Caco-2 (cell line): ENCODE data around the gene TUBB2B. TPM values are rescaled to one million over a fixed set of nuclear protein-coding genes. Genes with fewer than 3 reads are reported as not detected.
"Not testable (repeated sequence)": the region's sequence is repeated elsewhere in the genome, so short reads cannot be mapped to it uniquely, and the experiment has no call there.

Experiments
- BruUV-seq: library from RNA; stranded (reverse); fragments of 400-500 nt; replicated peaks from 2 replicates; lab custom pipeline; 2021; lab: Mats Ljungman, UMichigan
- CTCF ChIA-PET: fragments of 300-600 bp; sonication (Branson Sonifier 250); formaldehyde crosslinking; loops from one replicate; lab custom pipeline; 2022; ENCODE audit warnings: antibody characterized with exemption; lab: Charles Lee
- POLR2A ChIA-PET: fragments of 300-600 bp; sonication (Branson Sonifier 250); formaldehyde crosslinking; loops from one replicate; lab custom pipeline; 2022; ENCODE audit warnings: antibody characterized with exemption; lab: Charles Lee
- DNase-seq, 2 experiments: peaks; one replicate each; pipeline versions ENCODE4 v3.0.0 to v3.0.0-alpha.2; 2020 to 2022
- H3K27me3 ChIP-seq: replicated peaks from 2 replicates; pipeline ENCODE4 v1.6.0; 2011; ENCODE audit warnings: low read length; ENCODE audit not compliant: control insufficient read depth, insufficient read depth
- H3K36me3 ChIP-seq: 2 replicates; pipeline ENCODE4 v1.5.1; 2011; ENCODE audit warnings: low read length; ENCODE audit not compliant: control insufficient read depth, insufficient read depth
- H3K4me1 ChIP-seq: fragments of 250-450 bp; sonication (Bioruptor Pico); 2 replicates; pipeline ENCODE4 v1.5.1; 2020; ENCODE audit warnings: mild to moderate bottlenecking
- H3K4me3 ChIP-seq: 2 replicates; pipeline ENCODE4 v1.5.1; 2011; ENCODE audit warnings: low read depth, mild to moderate bottlenecking, control low read depth, low read length
- H3K9me3 ChIP-seq: fragments of 250-450 bp; sonication (Bioruptor Pico); 2 replicates; pipeline ENCODE4 v1.5.1; 2020; ENCODE audit warnings: mild to moderate bottlenecking, moderate library complexity
- H3K27ac Mint-ChIP-seq: one replicate; pipeline ENCODE4 v1.8.0; 2022; ENCODE audit warnings: mixed read lengths; ENCODE audit not compliant: unreplicated experiment
- H3K27me3 Mint-ChIP-seq: one replicate; pipeline ENCODE4 v1.8.0; 2022; ENCODE audit warnings: mixed read lengths; ENCODE audit not compliant: insufficient read depth, unreplicated experiment
- H3K36me3 Mint-ChIP-seq: one replicate; pipeline ENCODE4 v1.8.0; 2022; ENCODE audit warnings: mild to moderate bottlenecking, mixed read lengths; ENCODE audit not compliant: insufficient read depth, unreplicated experiment
- H3K4me1 Mint-ChIP-seq: one replicate; pipeline ENCODE4 v1.8.0; 2022; ENCODE audit warnings: low read depth, mixed read lengths; ENCODE audit not compliant: unreplicated experiment
- H3K4me3 Mint-ChIP-seq: one replicate; pipeline ENCODE4 v1.8.0; 2022; ENCODE audit warnings: mild to moderate bottlenecking, moderate library complexity, mixed read lengths; ENCODE audit not compliant: unreplicated experiment
- H3K9me3 Mint-ChIP-seq: one replicate; pipeline ENCODE4 v1.8.0; 2022; ENCODE audit warnings: mixed read lengths; ENCODE audit not compliant: unreplicated experiment
- intact Hi-C: fragments of 100-400 bp; cut with micrococcal nuclease; formaldehyde crosslinking; loops from one replicate; pipeline ENCODE4 v1.10.0; 2022; ENCODE audit not compliant: unreplicated experiment
- total RNA-seq: library from RNA; stranded (reverse); gene quantifications from 2 replicates; pipeline ENCODE4 v1.2.3, GENCODE V29; 2022
- TF ChIP-seq, protein P1 (sequence below), 2 experiments: fragments of 200-600 bp in 1 of 2; IDR thresholded peaks; 1 replicate in 1 of 2; 2 replicates in 1 of 2; pipeline versions ENCODE4 v1.5.1 to v1.8.0; 2011 to 2022; ENCODE audit warnings: antibody characterized with exemption in 1 of 2, control low read depth in 1 of 2, inconsistent platforms in 1 of 2, low read depth in 1 of 2, low read length in 1 of 2, mild to moderate bottlenecking in 1 of 2, moderate library complexity in 1 of 2; ENCODE audit not compliant: insufficient read depth in 1 of 2, severe bottlenecking in 1 of 2, unreplicated experiment in 1 of 2

Gene TUBB2B
- total RNA-seq, 1 experiment from 2014 or later = 150 TPM

- H3K9me3 Mint-ChIP-seq = no peaks in the 10 kb centered on the region
- no peak for DNase-seq
- TF ChIP-seq, protein P1, sequence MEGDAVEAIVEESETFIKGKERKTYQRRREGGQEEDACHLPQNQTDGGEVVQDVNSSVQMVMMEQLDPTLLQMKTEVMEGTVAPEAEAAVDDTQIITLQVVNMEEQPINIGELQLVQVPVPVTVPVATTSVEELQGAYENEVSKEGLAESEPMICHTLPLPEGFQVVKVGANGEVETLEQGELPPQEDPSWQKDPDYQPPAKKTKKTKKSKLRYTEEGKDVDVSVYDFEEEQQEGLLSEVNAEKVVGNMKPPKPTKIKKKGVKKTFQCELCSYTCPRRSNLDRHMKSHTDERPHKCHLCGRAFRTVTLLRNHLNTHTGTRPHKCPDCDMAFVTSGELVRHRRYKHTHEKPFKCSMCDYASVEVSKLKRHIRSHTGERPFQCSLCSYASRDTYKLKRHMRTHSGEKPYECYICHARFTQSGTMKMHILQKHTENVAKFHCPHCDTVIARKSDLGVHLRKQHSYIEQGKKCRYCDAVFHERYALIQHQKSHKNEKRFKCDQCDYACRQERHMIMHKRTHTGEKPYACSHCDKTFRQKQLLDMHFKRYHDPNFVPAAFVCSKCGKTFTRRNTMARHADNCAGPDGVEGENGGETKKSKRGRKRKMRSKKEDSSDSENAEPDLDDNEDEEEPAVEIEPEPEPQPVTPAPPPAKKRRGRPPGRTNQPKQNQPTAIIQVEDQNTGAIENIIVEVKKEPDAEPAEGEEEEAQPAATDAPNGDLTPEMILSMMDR (IDR thresholded peaks at IDR 0.05; ENCODE audit: insufficient read depth in 1 of 2, low read depth in 1 of 2, low read length in 1 of 2, severe bottlenecking in 1 of 2, unreplicated experiment in 1 of 2) = no peak
- ChIA-PET POLR2A (no interaction called here), CTCF (interaction anchor here (0.7 kb wide), 1 partner anchor 252 kb away, joined by 3 read pairs; no protein-coding TSS in a partner anchor)
- no peaks in the 10 kb centered on the region for H3K27me3 Mint-ChIP-seq
- no peaks in the 10 kb centered on the region for H3K36me3 Mint-ChIP-seq
- no peaks in the 10 kb centered on the region for H3K4me1 Mint-ChIP-seq
- no peaks in the 10 kb centered on the region for H3K9me3 ChIP-seq
- no peaks in the 10 kb centered on the region for H3K27me3 ChIP-seq
- no peaks in the 10 kb centered on the region for H3K36me3 ChIP-seq
- no peak overlapping the region for H3K27ac Mint-ChIP-seq
- BruUV-seq = no TSS peak
- H3K4me3 Mint-ChIP-seq = no peak overlapping the region
- H3K4me3 ChIP-seq = no peak overlapping the region
- intact Hi-C loops = no loop called here
- no peaks in the 10 kb centered on the region for H3K4me1 ChIP-seq
Measured at GRCh38 chr6:3190056-3190455, 37.4 kb downstream of the TUBB2B start.

GRCh38 chr6:3189192-3189591, 38.3 kb downstream of the TUBB2B start:
- H3K4me3 Mint-ChIP-seq, BruUV-seq, DNase-seq, H3K4me1 Mint-ChIP-seq, H3K27me3 ChIP-seq, H3K4me1 ChIP-seq, POLR2A ChIA-PET, CTCF ChIA-PET, intact Hi-C loops, H3K9me3 ChIP-seq, H3K9me3 Mint-ChIP-seq, H3K27me3 Mint-ChIP-seq, H3K27ac Mint-ChIP-seq, H3K36me3 ChIP-seq, H3K36me3 Mint-ChIP-seq, H3K4me3 ChIP-seq: not testable (repeated sequence)

- Mint-ChIP-seq H3K27me3 (no peaks in the 10 kb centered on the region), H3K9me3 (no peaks in the 10 kb centered on the region), H3K4me1 (no peaks in the 10 kb centered on the region), H3K36me3 (no peaks in the 10 kb centered on the region), H3K27ac (no peak overlapping the region), H3K4me3 (no peak overlapping the region)
- Histone ChIP-seq H3K27me3 (no peaks in the 10 kb centered on the region), H3K4me1 (no peaks in the 10 kb centered on the region), H3K9me3 (no peaks in the 10 kb centered on the region), H3K36me3 (no peaks in the 10 kb centered on the region), H3K4me3 (no peak overlapping the region)
- CTCF ChIA-PET = no interaction called here
- DNase-seq = no peak
- POLR2A ChIA-PET = no interaction called here
- BruUV-seq = no TSS peak
- TF ChIP-seq, protein P1 (IDR thresholded peaks at IDR 0.05; ENCODE audit: insufficient read depth in 1 of 2, low read depth in 1 of 2, low read length in 1 of 2, severe bottlenecking in 1 of 2, unreplicated experiment in 1 of 2) = no peak
- intact Hi-C loops = no loop called here
Measured at GRCh38 chr6:3188262-3188661, 39.2 kb downstream of the TUBB2B start.

DNA sequence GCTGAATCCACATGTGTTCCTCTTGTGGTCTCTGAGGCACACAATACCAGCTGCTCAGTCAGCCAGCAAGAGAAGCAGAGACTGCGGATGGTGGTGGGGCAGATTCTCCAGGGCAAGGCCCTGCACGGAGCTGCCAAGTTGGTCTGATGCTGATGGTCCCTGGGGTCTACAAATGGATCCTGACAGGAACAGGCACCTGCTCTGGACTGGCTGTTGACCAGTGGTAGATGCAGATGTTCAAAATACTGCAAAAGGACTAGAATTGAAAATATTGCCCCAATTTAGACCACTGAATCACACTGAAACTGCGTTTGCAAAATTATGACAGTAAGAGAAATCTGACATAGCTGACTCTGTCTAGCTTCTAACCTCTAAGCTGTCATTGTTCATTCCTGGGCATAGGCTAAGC, 40.5 kb downstream of the TUBB2B start:
- H3K27ac Mint-ChIP-seq = no peak overlapping the region
- H3K9me3 Mint-ChIP-seq = no peaks in the 10 kb centered on the region
- H3K27me3 Mint-ChIP-seq = no peaks in the 10 kb centered on the region
- H3K9me3 ChIP-seq = no peaks in the 10 kb centered on the region
- ChIA-PET CTCF (no interaction called here), POLR2A (no interaction called here)
- no peaks in the 10 kb centered on the region for H3K36me3 Mint-ChIP-seq
- H3K4me1 ChIP-seq = no peaks in the 10 kb centered on the region
- intact Hi-C loops = no loop called here
- no peaks in the 10 kb centered on the region for H3K27me3 ChIP-seq
- no peak overlapping the region for H3K4me3 ChIP-seq
- no peak overlapping the region for H3K4me3 Mint-ChIP-seq
- no peak for DNase-seq
- TF ChIP-seq, protein P1 (IDR thresholded peaks at IDR 0.05; ENCODE audit: insufficient read depth in 1 of 2, low read depth in 1 of 2, low read length in 1 of 2, severe bottlenecking in 1 of 2, unreplicated experiment in 1 of 2) = no peak
- no peaks in the 10 kb centered on the region for H3K4me1 Mint-ChIP-seq
- BruUV-seq = no TSS peak
- no peaks in the 10 kb centered on the region for H3K36me3 ChIP-seq
